HepG2 (cell line): ENCODE results near the gene PSEN2. TPM values are rescaled to one million over a fixed set of nuclear protein-coding genes. Genes with fewer than 3 reads are reported as not detected.

ENCODE experiments used
- ARID3A ChIP-seq: IDR thresholded peaks from 2 replicates; pipeline ENCODE4 v1.6.1; 2012; ENCODE audit warnings: low read depth, low read length, improper control_type of control experiment
- ATF3 ChIP-seq: sonication (generic); formaldehyde crosslinking; IDR thresholded peaks from 2 replicates; pipeline ENCODE4 v1.4.0; 2020; ENCODE audit warnings: missing genetic modification reagents
- KDM3A ChIP-seq: IDR thresholded peaks from 2 replicates; pipeline ENCODE4 v1.6.1; 2018; ENCODE audit warnings: low read depth, missing compliant biosample characterization
- RFXAP ChIP-seq: sonication (generic); formaldehyde crosslinking; IDR thresholded peaks from 2 replicates; pipeline ENCODE4 v1.4.0; 2020; ENCODE audit warnings: missing genetic modification reagents, borderline replicate concordance
- SMAD9 ChIP-seq: sonication (generic); formaldehyde crosslinking; IDR thresholded peaks from 2 replicates; pipeline ENCODE4 v1.5.1; 2020; ENCODE audit warnings: mild to moderate bottlenecking, missing genetic modification reagents
- SMYD3 ChIP-seq: sonication (generic); formaldehyde crosslinking; IDR thresholded peaks from 2 replicates; pipeline ENCODE4 v1.8.1; 2023; ENCODE audit warnings: mild to moderate bottlenecking, missing genetic modification reagents
- SOX5 ChIP-seq: IDR thresholded peaks from 2 replicates; pipeline ENCODE4 v1.6.1; 2016; ENCODE audit warnings: borderline replicate concordance
- SRSF9 ChIP-seq: fragments of 200-400 bp; formaldehyde crosslinking; IDR thresholded peaks from 2 replicates; pipeline ENCODE4 v1.6.1; 2018; ENCODE audit warnings: borderline replicate concordance, mild to moderate bottlenecking, low read depth, low read length; ENCODE audit not compliant: insufficient read depth, poor library complexity, severe bottlenecking
- TAF1 ChIP-seq: sonication (generic); formaldehyde crosslinking; IDR thresholded peaks from 2 replicates; pipeline ENCODE4 v1.4.0; 2020; ENCODE audit warnings: missing genetic modification reagents
- TP53 ChIP-seq: sonication (generic); formaldehyde crosslinking; conservative IDR thresholded peaks from 2 replicates; pipeline ENCODE4 v1.4.0; 2020; ENCODE audit warnings: missing genetic modification reagents
- UBTF ChIP-seq: sonication (generic); formaldehyde crosslinking; IDR thresholded peaks from 2 replicates; pipeline ENCODE4 v1.4.0; 2020; ENCODE audit warnings: mild to moderate bottlenecking, missing genetic modification reagents
- XRCC5 ChIP-seq: fragments of 200-400 bp; formaldehyde crosslinking; optimal IDR thresholded peaks from 2 replicates; pipeline ENCODE3; 2017; ENCODE audit warnings: mild to moderate bottlenecking, low read length
- ZNF235 ChIP-seq: sonication (generic); formaldehyde crosslinking; IDR thresholded peaks from 2 replicates; pipeline ENCODE4 v1.8.1; 2023; ENCODE audit warnings: mild to moderate bottlenecking, missing genetic modification reagents, borderline replicate concordance
- ZNF703 ChIP-seq: sonication (generic); formaldehyde crosslinking; IDR thresholded peaks from 2 replicates; pipeline ENCODE4 v1.5.1; 2020; ENCODE audit warnings: missing genetic modification reagents, mild to moderate bottlenecking, moderate library complexity, borderline replicate concordance
- ZZZ3 ChIP-seq: sonication (generic); formaldehyde crosslinking; IDR thresholded peaks from 2 replicates; pipeline ENCODE4 v1.4.0; 2020; ENCODE audit warnings: missing genetic modification reagents, mild to moderate bottlenecking, borderline replicate concordance
- polyA plus RNA-seq, 8 experiments: library from polyadenylated mRNA; depleted of rRNA in 3 of 8; stranded (reverse) in 7 of 8; unstranded in 1 of 8; fragments of >200 nt; fragmentation: Illumina TruSeq in 4 of 8; extraction: Trizol in 4 of 8; gene quantifications; 2 replicates each; pipeline versions ENCODE4 v1.2.1 to v1.2.3, GENCODE V29; 2011 to 2016; ENCODE audit warnings: low read depth in 4 of 8, missing spikeins in 1 of 8, mixed read lengths in 1 of 8; ENCODE audit not compliant: insufficient read depth in 1 of 8
- total RNA-seq, 5 experiments: library from RNA; depleted of rRNA; stranded (reverse); fragments of >200 nt; fragmentation: Illumina TruSeq; extraction: Trizol; gene quantifications; 2 replicates each; pipeline ENCODE4 v1.2.3, GENCODE V29; 2016; ENCODE audit warnings: low read depth in 1 of 5
- TF ChIP-seq, protein P1 (sequence below), 2 experiments: sonication (generic) in 1 of 2; formaldehyde crosslinking in 1 of 2; IDR thresholded peaks; 2 replicates each; pipeline versions ENCODE4 v1.4.0 to v1.6.1; 2018 to 2020; ENCODE audit warnings: missing genetic modification reagents in 2 of 2, borderline replicate concordance in 1 of 2, low read depth in 1 of 2, mild to moderate bottlenecking in 1 of 2, missing biosample characterization in 1 of 2
- TF ChIP-seq, protein P2 (sequence below): sonication (generic); formaldehyde crosslinking; IDR thresholded peaks from 2 replicates; pipeline ENCODE4 v1.4.0; 2020; ENCODE audit warnings: missing genetic modification reagents

The PSEN2 gene
- total and polyA plus RNA-seq, 2 of the 13 experiments (the other 11 are each of a cell fraction or from before 2014, with no cell fraction given), result 5.9 to 13.1 TPM

GRCh38 chr1:226945106-226945857 lies 74.9 kb downstream of the PSEN2 start (continued):
- 0 out of 2 replicates have a peak, but pooled peaks have one; percentile 9 for TF ChIP-seq ARID3A
- TF ChIP-seq UBTF (CRISPR knock-in tag), result no peak
- peak; percentile 40 for TF ChIP-seq TAF1 (CRISPR knock-in tag)
- TF ChIP-seq, protein P1, sequence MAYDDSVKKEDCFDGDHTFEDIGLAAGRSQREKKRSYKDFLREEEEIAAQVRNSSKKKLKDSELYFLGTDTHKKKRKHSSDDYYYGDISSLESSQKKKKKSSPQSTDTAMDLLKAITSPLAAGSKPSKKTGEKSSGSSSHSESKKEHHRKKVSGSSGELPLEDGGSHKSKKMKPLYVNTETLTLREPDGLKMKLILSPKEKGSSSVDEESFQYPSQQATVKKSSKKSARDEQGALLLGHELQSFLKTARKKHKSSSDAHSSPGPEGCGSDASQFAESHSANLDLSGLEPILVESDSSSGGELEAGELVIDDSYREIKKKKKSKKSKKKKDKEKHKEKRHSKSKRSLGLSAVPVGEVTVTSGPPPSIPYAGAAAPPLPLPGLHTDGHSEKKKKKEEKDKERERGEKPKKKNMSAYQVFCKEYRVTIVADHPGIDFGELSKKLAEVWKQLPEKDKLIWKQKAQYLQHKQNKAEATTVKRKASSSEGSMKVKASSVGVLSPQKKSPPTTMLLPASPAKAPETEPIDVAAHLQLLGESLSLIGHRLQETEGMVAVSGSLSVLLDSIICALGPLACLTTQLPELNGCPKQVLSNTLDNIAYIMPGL (CRISPR knock-in tag; IDR thresholded peaks at IDR 0.05; ENCODE audit: borderline replicate concordance in 1 of 2, low read depth in 1 of 2), result peak in 1 of 2 experiments; percentile 37; a peak in 2 of 4 replicates
- no peak for TF ChIP-seq ATF3 (CRISPR knock-in tag)
- no peak for TF ChIP-seq SMAD9 (CRISPR knock-in tag)
- no peak for TF ChIP-seq RFXAP (CRISPR knock-in tag)
- TF ChIP-seq ZNF703 (CRISPR knock-in tag), result peak; percentile 86; the same call in 1 of the 2 replicates
- no peak for TF ChIP-seq SRSF9
- peak; percentile 71; the same call in 1 of the 2 replicates for TF ChIP-seq SOX5 (CRISPR knock-in tag)
- TF ChIP-seq, protein P2, sequence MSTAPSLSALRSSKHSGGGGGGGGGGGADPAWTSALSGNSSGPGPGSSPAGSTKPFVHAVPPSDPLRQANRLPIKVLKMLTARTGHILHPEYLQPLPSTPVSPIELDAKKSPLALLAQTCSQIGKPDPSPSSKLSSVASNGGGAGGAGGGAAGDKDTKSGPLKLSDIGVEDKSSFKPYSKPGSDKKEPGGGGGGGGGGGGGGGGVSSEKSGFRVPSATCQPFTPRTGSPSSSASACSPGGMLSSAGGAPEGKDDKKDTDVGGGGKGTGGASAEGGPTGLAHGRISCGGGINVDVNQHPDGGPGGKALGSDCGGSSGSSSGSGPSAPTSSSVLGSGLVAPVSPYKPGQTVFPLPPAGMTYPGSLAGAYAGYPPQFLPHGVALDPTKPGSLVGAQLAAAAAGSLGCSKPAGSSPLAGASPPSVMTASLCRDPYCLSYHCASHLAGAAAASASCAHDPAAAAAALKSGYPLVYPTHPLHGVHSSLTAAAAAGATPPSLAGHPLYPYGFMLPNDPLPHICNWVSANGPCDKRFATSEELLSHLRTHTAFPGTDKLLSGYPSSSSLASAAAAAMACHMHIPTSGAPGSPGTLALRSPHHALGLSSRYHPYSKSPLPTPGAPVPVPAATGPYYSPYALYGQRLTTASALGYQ, result peak; percentile 20; the same call in 1 of the 2 replicates
- TF ChIP-seq TP53, result no peak
- TF ChIP-seq SMYD3 (CRISPR knock-in tag), result no peak
- no peak for TF ChIP-seq ZZZ3 (CRISPR knock-in tag)
- TF ChIP-seq KDM3A (CRISPR knock-in tag), result no peak
- TF ChIP-seq XRCC5, result peak; percentile 3
- no peak for TF ChIP-seq ZNF235
